NCI-H446 (cell line): ENCODE results near the gene RINT1.
"Not testable (repeated sequence)": the region's sequence is repeated elsewhere in the genome, so short reads cannot be mapped to it uniquely, and the experiment has no call there.

Source experiments
- DNase-seq, 2 experiments: peaks; one replicate each; lab custom pipeline; 2025; lab: John Stamatoyannopoulos, UW

RINT1 gene

DNA sequence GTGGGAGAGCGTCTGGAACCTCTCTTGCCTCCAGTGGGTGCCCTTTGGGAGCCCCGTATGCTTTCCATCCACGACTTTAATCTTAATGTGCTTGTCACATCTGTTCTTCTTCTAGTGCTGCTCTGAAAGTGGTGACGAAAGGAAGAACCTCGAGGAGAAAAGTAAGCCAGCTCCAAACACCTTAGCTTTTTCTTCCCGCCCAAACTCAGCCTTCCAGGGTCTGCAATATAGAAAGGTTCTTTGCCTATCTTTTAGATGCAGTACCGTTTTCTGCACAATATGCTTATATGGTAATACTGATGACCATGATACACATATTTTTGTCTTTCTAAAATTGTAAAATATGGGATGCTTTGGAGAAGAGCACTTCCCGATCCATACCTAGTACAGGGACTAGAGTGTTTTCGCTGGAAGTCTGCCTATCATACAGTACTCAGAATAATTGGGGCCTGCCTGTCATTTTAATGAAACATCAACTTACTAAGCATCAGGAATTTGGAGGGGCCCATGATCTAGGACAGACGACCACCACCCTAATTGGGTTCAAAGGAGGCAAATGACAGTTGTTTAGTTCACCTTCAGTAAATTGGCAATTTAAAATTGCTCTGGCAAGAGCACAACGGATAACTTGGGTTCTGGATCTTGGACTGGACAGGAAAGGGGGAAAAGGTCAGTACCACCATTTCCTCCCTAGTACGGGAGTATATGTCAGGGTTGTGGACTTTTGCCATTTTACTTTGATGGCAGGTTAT is 884 bp downstream of the RINT1 start:
- DNase-seq, result no peak

GRCh38 chr7:105538339-105538738 is 6.3 kb downstream of the RINT1 start:
- DNase-seq, result no peak

DNA sequence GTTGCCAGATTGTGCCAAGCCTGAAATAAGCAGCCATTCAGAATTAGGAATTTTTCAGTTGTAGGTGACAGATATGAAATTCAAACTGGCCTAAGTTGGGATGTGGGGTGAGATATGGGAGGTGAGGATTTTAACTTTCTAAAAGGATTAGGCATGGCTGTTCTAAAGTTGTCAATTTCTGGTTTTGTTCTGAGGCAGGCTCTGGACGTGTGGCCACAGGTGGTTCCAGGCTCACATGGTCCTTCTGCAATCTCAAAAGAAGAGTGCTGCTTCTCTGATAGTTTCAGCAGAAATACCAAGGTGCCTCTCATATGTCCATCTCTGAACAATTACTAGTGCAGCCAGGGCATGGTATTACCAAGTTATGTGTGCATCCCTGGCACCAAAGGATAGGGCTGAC is 27.9 kb downstream of the RINT1 start:
- no peak for DNase-seq

DNA sequence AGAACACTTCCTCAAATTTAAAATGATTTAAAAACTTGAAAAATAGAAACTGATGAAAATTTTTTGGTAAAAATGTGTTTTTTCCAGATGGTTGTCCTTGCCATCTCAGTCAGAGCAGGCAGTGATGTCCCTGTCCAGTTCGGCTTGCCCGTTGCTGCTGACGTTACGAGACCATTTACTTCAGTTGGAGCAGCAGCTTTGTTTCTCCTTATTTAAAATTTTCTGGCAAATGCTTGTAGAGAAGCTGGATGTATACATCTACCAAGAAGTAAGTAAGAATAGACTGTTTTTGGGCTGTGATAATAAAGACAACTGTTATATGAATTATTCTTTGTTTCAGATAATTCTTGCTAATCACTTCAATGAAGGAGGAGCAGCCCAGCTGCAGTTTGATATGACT is 33.2 kb downstream of the RINT1 start:
- DNase-seq, result no peak

DNA sequence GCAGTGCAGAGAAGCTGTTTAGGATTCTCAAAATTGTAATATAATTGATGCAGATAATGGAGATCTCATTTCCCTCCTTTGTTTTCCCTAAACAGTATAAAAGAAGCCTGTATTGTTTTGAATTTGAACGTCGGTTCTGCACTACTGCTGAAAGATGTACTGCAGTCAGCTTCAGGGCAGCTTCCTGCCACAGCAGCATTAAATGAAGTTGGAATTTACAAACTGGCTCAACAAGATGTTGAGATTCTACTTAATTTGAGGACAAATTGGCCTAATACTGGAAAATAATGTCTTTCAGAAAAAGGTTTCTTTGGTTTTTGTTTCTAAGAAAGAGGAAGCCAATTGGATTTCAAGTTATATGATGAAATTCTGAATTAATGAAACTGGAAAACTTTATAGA is 35.0 kb downstream of the RINT1 start:
- DNase-seq, result no peak

GRCh38 chr7:105567821-105568220 is 35.8 kb downstream of the RINT1 start:
- no peak for DNase-seq

DNA sequence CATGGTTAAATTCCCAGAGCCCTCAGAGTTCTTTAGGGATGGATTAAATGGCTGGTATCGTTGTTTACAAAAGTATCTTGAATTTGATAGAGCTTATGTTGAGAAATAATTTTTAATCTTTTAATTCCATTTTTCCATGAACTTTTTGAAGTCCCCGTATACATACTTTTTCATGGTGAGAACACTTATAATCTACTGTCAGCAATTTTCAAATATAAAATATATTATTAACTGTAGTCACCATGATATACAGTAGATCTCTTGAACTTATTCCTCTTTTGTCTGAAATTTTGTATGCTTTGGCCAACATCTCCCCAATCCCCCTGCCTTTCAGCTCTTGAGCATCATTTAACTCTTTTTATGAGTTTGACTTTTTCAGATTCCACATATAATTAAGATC is 39.9 kb downstream of the RINT1 start:
- no peak for DNase-seq

- DNase-seq, result no peak
These were observed 45.2 kb downstream of the RINT1 start for GRCh38 chr7:105577251-105577650.

DNA sequence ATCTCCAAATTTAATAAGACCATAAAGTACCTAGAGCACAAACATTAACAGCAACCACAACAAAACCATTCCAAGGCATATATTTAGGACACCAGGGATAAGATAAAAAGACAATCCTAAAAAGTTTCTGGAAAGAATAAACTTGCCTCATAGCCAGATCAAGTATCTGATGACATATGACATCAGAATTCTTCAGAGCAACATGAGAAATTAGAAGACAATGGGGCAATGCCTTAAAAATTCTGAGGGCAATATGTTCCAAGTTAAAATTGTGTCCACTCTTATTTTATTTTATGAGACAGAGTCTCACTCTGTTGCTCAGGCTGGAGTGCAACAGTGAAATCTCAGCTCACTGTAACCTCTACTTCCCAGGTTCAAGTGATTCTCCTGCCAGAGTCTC is 46.5 kb downstream of the RINT1 start:
- DNase-seq, result no peak

GRCh38 chr7:105580022-105580740 is 48.2 kb downstream of the RINT1 start:
- DNase-seq, result no peak

DNA sequence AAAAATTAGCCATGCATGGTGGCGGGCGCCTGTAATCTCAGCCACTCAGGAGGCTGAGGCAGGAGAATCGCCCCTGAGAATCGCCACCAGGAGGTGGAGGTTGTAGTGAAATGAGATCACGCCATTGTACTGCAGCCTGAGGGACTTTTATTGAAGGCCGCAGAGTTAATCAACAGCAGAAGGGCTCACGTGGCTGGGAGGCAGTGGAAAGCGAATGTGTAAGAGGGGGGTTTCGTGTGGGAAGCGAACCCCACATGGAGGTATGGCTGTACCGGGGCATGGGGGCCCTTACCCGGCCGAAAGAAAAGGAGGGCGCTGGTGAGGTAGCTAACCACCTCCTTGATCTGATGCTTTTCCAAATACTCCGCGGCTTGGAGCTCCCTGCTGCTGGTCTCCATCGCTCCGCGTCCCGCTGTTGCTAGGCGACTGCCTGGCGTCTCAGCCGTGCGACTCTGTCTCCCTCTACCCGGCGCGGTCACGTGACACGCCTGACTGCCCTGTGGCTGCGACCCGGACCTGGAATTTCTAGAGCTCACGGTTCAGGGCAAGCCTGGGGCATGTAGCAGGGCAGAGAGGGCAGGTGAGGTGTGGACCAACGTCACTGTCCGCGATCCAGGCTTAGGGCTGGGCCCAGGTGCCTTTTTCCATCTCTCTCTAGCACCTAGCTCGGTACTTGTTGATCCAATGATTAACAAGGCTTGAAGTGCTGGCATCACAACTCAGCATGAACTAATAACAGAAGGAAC is 49.2 kb downstream of the RINT1 start, which contains the start of gene EFCAB10:
EFCAB10 (minus strand) TSS at position 428 of the 746 bp plus-strand sequence; CDS start at position 398, 30 bp downstream.
- DNase-seq, result peak in 1 of 2 experiments; percentile 2

DNA sequence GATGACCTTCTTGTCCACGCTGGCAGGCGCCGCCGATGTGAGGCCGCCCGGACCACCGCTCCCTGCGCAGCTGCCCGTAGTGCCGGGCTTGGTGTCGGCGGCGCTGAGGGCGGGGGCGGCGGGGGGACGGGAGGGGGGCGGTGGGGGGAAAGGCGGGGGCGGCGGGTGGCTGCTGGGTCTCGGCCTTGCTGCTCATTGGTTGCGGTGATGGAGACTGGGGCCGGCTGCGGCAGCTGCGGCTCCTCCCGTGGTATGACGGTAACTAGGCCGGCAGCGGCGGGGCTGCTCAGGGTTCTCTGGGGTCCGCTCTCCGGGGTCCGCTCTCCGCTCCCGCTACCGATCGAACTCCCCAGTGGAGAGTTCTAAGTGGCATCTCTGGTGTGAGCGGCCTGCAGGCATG is 51.1 kb downstream of the RINT1 start:
- no peak for DNase-seq

GRCh38 chr7:105584165-105584564 is 52.2 kb downstream of the RINT1 start:
- DNase-seq, result no peak

GRCh38 chr7:105585850-105586500 is 54.0 kb downstream of the RINT1 start:
- no peak for DNase-seq

DNA sequence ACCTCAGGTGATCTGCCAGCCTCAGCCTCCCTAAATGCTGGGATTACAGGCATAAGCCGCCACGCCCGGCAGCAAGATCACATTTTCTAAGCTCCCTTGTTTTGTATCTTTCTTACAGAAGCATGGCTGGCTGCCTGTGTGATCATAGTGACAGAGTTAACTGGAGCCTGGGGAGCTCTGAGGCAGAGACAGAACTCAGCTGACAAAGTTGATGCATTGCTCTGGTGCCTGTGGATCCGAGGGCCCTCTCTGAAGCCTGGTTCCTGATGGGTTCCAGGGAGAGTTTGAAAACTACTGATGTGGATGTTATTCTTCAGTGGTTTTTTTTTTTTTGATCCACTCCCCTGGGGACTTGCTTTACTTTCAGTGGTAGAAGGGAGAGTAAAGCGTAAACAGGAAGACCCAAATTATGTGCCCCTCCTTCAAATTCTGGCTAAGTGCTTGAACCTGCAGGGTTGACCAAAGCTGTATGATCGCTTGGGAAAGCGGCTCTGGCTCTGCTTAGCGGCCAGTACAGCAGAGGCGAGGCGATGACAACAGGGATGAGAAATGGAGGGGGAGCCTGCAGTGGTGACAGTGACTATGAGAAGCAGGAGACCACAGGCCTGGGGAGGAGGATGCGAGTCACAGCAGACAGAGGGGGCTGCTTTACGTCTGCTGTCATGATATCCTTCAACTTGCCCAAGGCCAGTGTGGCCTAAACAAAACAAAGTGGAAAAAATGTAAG is 56.1 kb downstream of the RINT1 start:
- no peak for DNase-seq

DNA sequence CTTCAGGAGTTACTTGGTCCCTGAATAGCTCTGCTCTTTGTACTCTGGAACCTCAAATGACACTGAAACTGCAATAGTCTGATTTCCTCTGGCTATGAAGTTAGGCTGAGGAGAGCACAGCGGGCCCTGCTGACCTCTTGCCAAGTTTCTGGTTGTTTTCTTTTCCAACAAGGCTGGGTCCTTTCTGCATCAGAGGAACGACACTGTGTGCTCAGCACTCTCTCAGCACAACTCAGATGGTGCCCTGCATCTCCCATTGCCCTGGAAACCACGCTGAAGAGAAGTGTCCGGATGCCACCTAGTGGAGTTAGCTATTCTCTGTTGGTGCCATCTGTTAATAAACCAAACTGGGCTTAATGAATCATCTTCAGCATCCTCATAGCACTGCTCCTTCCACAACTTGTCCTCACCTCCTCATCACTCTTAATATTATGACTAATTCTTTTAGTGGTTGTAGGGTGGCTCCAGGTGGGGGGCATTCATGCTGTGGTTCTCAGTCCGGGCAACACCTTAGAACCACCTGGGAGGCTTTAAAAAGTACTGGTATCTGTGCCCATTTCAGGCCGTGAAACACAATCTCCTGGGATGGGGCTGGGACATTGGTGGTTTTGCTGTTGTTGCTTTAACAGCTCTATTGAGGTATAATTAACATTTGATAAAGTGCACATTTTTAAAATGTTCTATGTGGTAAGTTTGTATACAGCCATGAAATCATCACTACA is 57.5 kb downstream of the RINT1 start:
- DNase-seq, result peak; percentile 61 to 77

GRCh38 chr7:105590793-105591192 is 58.8 kb downstream of the RINT1 start:
- no peak for DNase-seq

DNA sequence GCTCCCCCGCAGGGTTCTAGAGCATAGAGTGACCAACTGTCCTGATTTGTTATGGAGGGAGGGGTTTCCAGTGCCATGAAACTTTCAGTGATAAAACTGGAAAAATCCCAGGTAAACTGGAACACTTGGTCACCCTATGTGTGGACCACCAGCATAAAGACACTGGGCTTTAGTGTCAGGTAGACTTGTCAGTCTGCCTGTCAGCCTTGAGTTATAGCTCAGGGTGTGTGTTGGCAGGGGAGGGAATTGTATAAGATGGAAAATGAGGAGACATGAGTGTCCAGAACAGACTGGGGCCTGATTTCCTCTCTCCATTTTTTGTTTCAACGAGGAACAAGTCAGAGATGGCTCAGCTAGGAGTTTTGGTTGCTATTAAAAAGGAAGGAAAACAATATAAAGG is 59.5 kb downstream of the RINT1 start:
- DNase-seq, result no peak

- peak; percentile 64 to 87 for DNase-seq
These were observed 62.0 kb downstream of the RINT1 start for GRCh38 chr7:105594034-105594433.

- no peak for DNase-seq
These were observed 64.9 kb downstream of the RINT1 start for GRCh38 chr7:105596866-105597265.

- not testable (repeated sequence) for DNase-seq
These were observed 67.1 kb downstream of the RINT1 start for GRCh38 chr7:105599080-105599479.
